CD14-positive monocyte (primary cell): ENCODE data around the gene SLC35E1. TPM values are rescaled to one million over a fixed set of nuclear protein-coding genes. Genes with fewer than 3 reads are reported as not detected.
A peak's percentile ranks its signal among the peaks of the same experiment; 100 is the strongest.

Experiments
- DNase-seq, 3 donors: peaks; one replicate each; pipeline ENCODE4 v3.0.0-alpha.2; 2011 to 2022
- H2AFZ ChIP-seq: 2 replicates; pipeline ENCODE4 v1.6.0; 2012; ENCODE audit warnings: mild to moderate bottlenecking, low read depth, low read length, inconsistent platforms; ENCODE audit not compliant: insufficient read depth, poor library complexity, severe bottlenecking
- H3K27ac ChIP-seq, 2 donors: 1 replicate in 1 of 2; 2 replicates in 1 of 2; pipeline ENCODE4 v1.5.1; 2012 to 2013; ENCODE audit warnings: low read length in 2 of 2, control low read depth in 1 of 2, inconsistent platforms in 1 of 2, low read depth in 1 of 2, mild to moderate bottlenecking in 1 of 2
- H3K27me3 ChIP-seq, 2 donors: one replicate each; pipeline versions ENCODE4 v1.6.0 to v1.6.1; 2011 to 2013; ENCODE audit warnings: low read length in 2 of 2; ENCODE audit not compliant: control insufficient read depth in 2 of 2, insufficient read depth in 2 of 2
- H3K36me3 ChIP-seq, 2 donors: replicated peaks in 1 of 2; 1 replicate in 1 of 2; 2 replicates in 1 of 2; pipeline versions ENCODE4 v1.5.1 to v1.6.1; 2012 to 2013; ENCODE audit warnings: low read length in 2 of 2, control low read depth in 1 of 2, inconsistent platforms in 1 of 2, mild to moderate bottlenecking in 1 of 2; ENCODE audit not compliant: insufficient read depth in 2 of 2, control insufficient read depth in 1 of 2
- H3K4me1 ChIP-seq, 2 donors: 1 replicate in 1 of 2; 2 replicates in 1 of 2; pipeline versions ENCODE4 v1.5.1 to v1.6.1; 2012 to 2013; ENCODE audit warnings: low read length in 2 of 2, control low read depth in 1 of 2, inconsistent platforms in 1 of 2, mild to moderate bottlenecking in 1 of 2, moderate library complexity in 1 of 2; ENCODE audit not compliant: insufficient read depth in 2 of 2, control insufficient read depth in 1 of 2
- H3K4me2 ChIP-seq: replicated peaks from 2 replicates; pipeline ENCODE3; 2012; ENCODE audit warnings: low read length, moderate library complexity, mild to moderate bottlenecking; ENCODE audit not compliant: poor library complexity, severe bottlenecking; ENCODE audit errors: extremely low read depth
- H3K4me3 ChIP-seq, 3 experiments: fragments of 200-600 bp in 1 of 3; sonication (generic) in 1 of 3; replicated peaks in 1 of 3; 1 replicate in 2 of 3; 2 replicates in 1 of 3; pipeline ENCODE4 v1.5.1; 2011 to 2013; ENCODE audit warnings: low read length in 3 of 3, mild to moderate bottlenecking in 3 of 3, control low read depth in 2 of 3, low read depth in 2 of 3, inconsistent platforms in 1 of 3, moderate library complexity in 1 of 3
- H3K79me2 ChIP-seq: 2 replicates; pipeline ENCODE4 v1.6.0; 2012; ENCODE audit warnings: mild to moderate bottlenecking, control low read depth, inconsistent platforms, low read length, moderate library complexity; ENCODE audit not compliant: insufficient read depth
- H3K9ac ChIP-seq: 2 replicates; pipeline ENCODE4 v1.6.0; 2017; ENCODE audit warnings: low read length, mild to moderate bottlenecking; ENCODE audit not compliant: insufficient read depth, poor library complexity, severe bottlenecking
- H3K9me3 ChIP-seq, 2 donors: replicated peaks in 1 of 2; 1 replicate in 1 of 2; 2 replicates in 1 of 2; pipeline versions ENCODE4 v1.5.1 to v1.6.1; 2012 to 2013; ENCODE audit warnings: low read length in 2 of 2, control low read depth in 1 of 2; ENCODE audit not compliant: control insufficient read depth in 1 of 2, insufficient read depth in 1 of 2
- H4K20me1 ChIP-seq: 2 replicates; pipeline ENCODE4 v1.6.0; 2012; ENCODE audit warnings: mild to moderate bottlenecking, low read length, control low read depth, moderate library complexity; ENCODE audit not compliant: insufficient read depth
- H3K27ac Mint-ChIP-seq, 7 donors: one replicate each; pipeline ENCODE4 v1.8.0; 2020; ENCODE audit warnings: mild to moderate bottlenecking in 7 of 7, mixed read lengths in 7 of 7, moderate library complexity in 6 of 7, inconsistent platforms in 2 of 7
- H3K27me3 Mint-ChIP-seq, 3 donors: one replicate each; pipeline ENCODE4 v1.8.0; 2021 to 2022; ENCODE audit warnings: low read depth in 3 of 3, mild to moderate bottlenecking in 3 of 3, mixed read lengths in 3 of 3, moderate library complexity in 3 of 3, inconsistent platforms in 1 of 3
- H3K36me3 Mint-ChIP-seq, 2 donors: one replicate each; pipeline ENCODE4 v1.8.0; 2020; ENCODE audit warnings: mixed read lengths in 2 of 2, inconsistent platforms in 1 of 2, mild to moderate bottlenecking in 1 of 2
- H3K4me1 Mint-ChIP-seq: one replicate; pipeline ENCODE4 v1.8.0; 2020; ENCODE audit warnings: mild to moderate bottlenecking, mixed read lengths
- H3K4me3 Mint-ChIP-seq, 2 donors: one replicate each; pipeline ENCODE4 v1.8.0; 2020; ENCODE audit warnings: mild to moderate bottlenecking in 2 of 2, mixed read lengths in 2 of 2, moderate library complexity in 1 of 2
- H3K9me3 Mint-ChIP-seq, 7 donors: one replicate each; pipeline ENCODE4 v1.8.0; 2020 to 2022; ENCODE audit warnings: mixed read lengths in 7 of 7, mild to moderate bottlenecking in 6 of 7, moderate library complexity in 6 of 7, inconsistent platforms in 2 of 7
- CTCF ChIP-seq: fragments of 200-600 bp; IDR thresholded peaks from one replicate; pipeline ENCODE4 v1.8.0; 2022; ENCODE audit warnings: antibody characterized with exemption, mild to moderate bottlenecking
- WGBS: methylation state at CpG from one replicate; pipeline ENCODE4 v1.1.5; 2013; ENCODE audit warnings: missing lambda C conversion rate; ENCODE audit not compliant: insufficient coverage; 5-methylcytosine and 5-hydroxymethylcytosine counted together
- intact Hi-C, 2 donors: fragments of 100-400 bp; cut with micrococcal nuclease; formaldehyde crosslinking; loops; one replicate each; pipeline versions ENCODE4 v1.15.0 to v1.15.1; 2023
- polyA plus RNA-seq, 3 donors: library from polyadenylated mRNA; depleted of rRNA in 1 of 3; unstranded in 2 of 3; stranded (reverse) in 1 of 3; fragments of 300-500 nt in 2 of 3; fragments of >200 nt in 1 of 3; fragmentation: Illumina TruSeq in 2 of 3; gene quantifications; 1 replicate in 2 of 3; 2 replicates in 1 of 3; pipeline ENCODE4 v1.2.3, GENCODE V29; 2012 to 2021

The SLC35E1 gene
- polyA plus RNA-seq, 3 donors, result 12.1 to 28.8 (median 13.5) TPM

DNA sequence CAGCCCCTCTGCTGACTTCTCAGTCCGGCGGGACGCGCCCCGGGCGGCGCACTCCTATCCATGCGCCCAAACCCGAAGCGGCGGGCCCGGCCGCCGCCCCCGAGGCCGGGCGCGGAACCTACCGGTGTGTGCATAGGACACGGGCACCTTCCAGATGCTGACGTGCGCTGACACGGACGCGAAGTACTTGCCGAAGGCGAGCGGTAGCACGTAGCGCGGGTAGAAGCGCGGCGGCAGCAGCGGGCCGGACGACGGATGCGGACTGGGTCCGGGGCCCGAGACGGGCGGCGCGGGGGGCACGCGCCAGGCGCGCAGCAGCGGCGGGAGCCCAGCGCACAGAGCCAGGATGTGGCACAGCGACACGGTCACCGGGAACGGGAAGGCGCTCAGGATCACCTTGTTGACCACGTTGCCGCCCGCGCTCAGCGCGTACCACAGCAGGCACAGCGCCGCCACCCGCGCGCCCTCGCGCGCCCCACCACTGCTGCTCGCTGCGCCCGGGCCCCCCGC, 338 bp downstream of the SLC35E1 start:
- no peaks in the 10 kb centered on the region for H3K9me3 ChIP-seq
- intact Hi-C loops, result loop anchor here (2.0 to 5.0 kb wide), 5 partner anchors 15 to 55 kb away; partner anchors contain the start of genes CHERP (in 1 of the 2) and MED26 (in 1 of the 2)
- H3K4me2 ChIP-seq, result peak overlapping the region; percentile 97
- Mint-ChIP-seq H3K4me3 (peak overlapping the region; percentile 83 to 93), H3K4me1 (peaks cover 32% of the 10 kb centered on the region), H3K27ac (peak overlapping the region in 6 of 7 donors; percentile 82 to 98 (median 88)), H3K36me3 (peaks cover 49 to 65% of the 10 kb centered on the region in 2 donors), H3K9me3 (peaks cover 0 to 3% (median 0%) of the 10 kb centered on the region in 7 donors), H3K27me3 (no peaks in the 10 kb centered on the region)
- peaks cover 67% of the 10 kb centered on the region for H3K79me2 ChIP-seq
- peak overlapping the region; percentile 61 to 99 (median 86) for H3K4me3 ChIP-seq
- H3K27ac ChIP-seq, result peak overlapping the region; percentile 57 to 88
- peaks cover 47% of the 10 kb centered on the region for H4K20me1 ChIP-seq
- peak overlapping the region; percentile 77 for H2AFZ ChIP-seq
- H3K4me1 ChIP-seq, result peaks cover 30 to 39% of the 10 kb centered on the region in 2 donors
- peaks cover 33 to 69% of the 10 kb centered on the region in 2 donors for H3K36me3 ChIP-seq
- peak in 1 of 3 donors; percentile 32 for DNase-seq
- under 1% methylated on average over 75 of the region's 75 CpGs for WGBS
- no peak for TF ChIP-seq CTCF
- H3K27me3 ChIP-seq, result no peaks in the 10 kb centered on the region
- peak overlapping the region; percentile 83 for H3K9ac ChIP-seq

GRCh38 chr19:16571283-16571682, 932 bp downstream of the SLC35E1 start:
- peaks cover 45% of the 10 kb centered on the region for H4K20me1 ChIP-seq
- H2AFZ ChIP-seq, result peak overlapping the region; percentile 77
- peaks cover 32 to 69% of the 10 kb centered on the region in 2 donors for H3K36me3 ChIP-seq

More at GRCh38 chr19:16571283-16571682, 932 bp downstream of the SLC35E1 start:
- Mint-ChIP-seq H3K27me3 (peaks cover 0 to 1% (median 0%) of the 10 kb centered on the region in 3 donors), H3K9me3 (peaks cover 0 to 3% (median 0%) of the 10 kb centered on the region in 7 donors), H3K4me1 (peaks cover 33% of the 10 kb centered on the region), H3K36me3 (peaks cover 52 to 68% of the 10 kb centered on the region in 2 donors), H3K27ac (peak overlapping the region; percentile 82 to 98 (median 86)), H3K4me3 (peak overlapping the region; percentile 83 to 93)
- Histone ChIP-seq H3K9me3 (no peaks in the 10 kb centered on the region), H3K9ac (peak overlapping the region; percentile 83), H3K4me2 (peak overlapping the region; percentile 97), H3K79me2 (peaks cover 61% of the 10 kb centered on the region), H3K4me3 (peak overlapping the region; percentile 61 to 99 (median 86)), H3K27ac (peak overlapping the region; percentile 57 to 88), H3K4me1 (peaks cover 30 to 39% of the 10 kb centered on the region in 2 donors), H3K27me3 (no peaks in the 10 kb centered on the region)
- peak; percentile 66 to 86 (median 68) for DNase-seq
- WGBS, result 2% methylated on average over 6 of the region's 6 CpGs
- no peak for TF ChIP-seq CTCF
- intact Hi-C loops, result loop anchor here (2.0 to 5.0 kb wide), 4 partner anchors 28 to 56 kb away; partner anchors contain the start of genes CHERP (in 1 of the 2) and MED26 (in 1 of the 2)
